Trophoblast cell (in vitro differentiated cells and primary cell): ENCODE data around the gene HSPA12B.

Experiments
- DNase-seq, 2 donors: peaks; one replicate each; pipeline ENCODE4 v3.0.0-alpha.2; 2016
- H2AFZ ChIP-seq: 2 replicates; pipeline ENCODE4 v1.6.1; 2013; ENCODE audit warnings: low read length, moderate library complexity, mild to moderate bottlenecking; ENCODE audit not compliant: insufficient read depth, poor library complexity
- H2AK5ac ChIP-seq: 2 replicates; pipeline ENCODE4 v1.6.1; 2013; ENCODE audit warnings: mild to moderate bottlenecking, low read length
- H2BK120ac ChIP-seq: 2 replicates; pipeline ENCODE4 v1.6.1; 2013; ENCODE audit warnings: low read length, mild to moderate bottlenecking, moderate library complexity; ENCODE audit not compliant: insufficient read depth, poor library complexity
- H2BK12ac ChIP-seq: 2 replicates; pipeline ENCODE4 v1.6.1; 2013; ENCODE audit warnings: mild to moderate bottlenecking, low read length, moderate library complexity
- H2BK5ac ChIP-seq: 2 replicates; pipeline ENCODE4 v1.6.1; 2013; ENCODE audit warnings: low read length, low read depth, moderate library complexity, mild to moderate bottlenecking; ENCODE audit not compliant: poor library complexity
- H3K14ac ChIP-seq: 2 replicates; pipeline ENCODE4 v1.6.1; 2013; ENCODE audit warnings: mild to moderate bottlenecking, low read length
- H3K18ac ChIP-seq: 2 replicates; pipeline ENCODE4 v1.6.1; 2013; ENCODE audit warnings: mild to moderate bottlenecking, low read length
- H3K23ac ChIP-seq: 2 replicates; pipeline ENCODE4 v1.6.1; 2013; ENCODE audit warnings: low read length
- H3K27ac ChIP-seq: 2 replicates; pipeline ENCODE4 v1.5.1; 2013; ENCODE audit warnings: low read depth, mild to moderate bottlenecking, inconsistent platforms, low read length, moderate library complexity
- H3K27me3 ChIP-seq: 2 replicates; pipeline ENCODE4 v1.6.1; 2013; ENCODE audit warnings: inconsistent platforms, mild to moderate bottlenecking, low read length, moderate library complexity; ENCODE audit not compliant: insufficient read depth
- H3K36me3 ChIP-seq, 2 experiments: 1 replicate in 1 of 2; 2 replicates in 1 of 2; pipeline ENCODE4 v1.6.1; 2013; ENCODE audit warnings: low read length in 2 of 2, mild to moderate bottlenecking in 2 of 2, moderate library complexity in 1 of 2; ENCODE audit not compliant: insufficient read depth in 2 of 2, control insufficient read depth in 1 of 2
- H3K4ac ChIP-seq: 2 replicates; pipeline ENCODE4 v1.6.1; 2013; ENCODE audit warnings: low read depth, mild to moderate bottlenecking, low read length, moderate library complexity
- H3K4me1 ChIP-seq, 2 experiments: 1 replicate in 1 of 2; 2 replicates in 1 of 2; pipeline ENCODE4 v1.6.1; 2013; ENCODE audit warnings: low read length in 2 of 2, mild to moderate bottlenecking in 2 of 2, moderate library complexity in 1 of 2; ENCODE audit not compliant: insufficient read depth in 2 of 2, control insufficient read depth in 1 of 2
- H3K4me2 ChIP-seq: 2 replicates; pipeline ENCODE4 v1.6.1; 2013; ENCODE audit warnings: inconsistent platforms, mild to moderate bottlenecking, low read length, moderate library complexity
- H3K4me3 ChIP-seq: 2 replicates; pipeline ENCODE4 v1.5.1; 2013; ENCODE audit warnings: mild to moderate bottlenecking, low read depth, low read length, inconsistent platforms
- H3K79me1 ChIP-seq: one replicate; pipeline ENCODE4 v1.6.1; 2013; ENCODE audit warnings: low read length
- H3K79me2 ChIP-seq: 2 replicates; pipeline ENCODE4 v1.6.1; 2013; ENCODE audit warnings: low read length, mild to moderate bottlenecking; ENCODE audit not compliant: control insufficient read depth, insufficient read depth, poor library complexity
- H3K9ac ChIP-seq: 2 replicates; pipeline ENCODE4 v1.6.1; 2013; ENCODE audit warnings: mild to moderate bottlenecking, low read length
- H3K9me3 ChIP-seq: 2 replicates; pipeline ENCODE4 v1.6.1; 2013; ENCODE audit warnings: low read depth, mild to moderate bottlenecking, control low read depth, inconsistent platforms, low read length; ENCODE audit not compliant: insufficient read depth
- H4K12ac ChIP-seq: 2 replicates; pipeline ENCODE4 v1.6.1; 2013; ENCODE audit warnings: low read depth, mild to moderate bottlenecking, low read length, moderate library complexity
- H4K8ac ChIP-seq: 2 replicates; pipeline ENCODE4 v1.6.1; 2013; ENCODE audit warnings: low read depth, mild to moderate bottlenecking, low read length, moderate library complexity
- H4K91ac ChIP-seq: one replicate; pipeline ENCODE4 v1.6.1; 2013; ENCODE audit warnings: low read depth, mild to moderate bottlenecking, low read length, moderate library complexity
- WGBS: extraction: QIAGEN DNeasy Blood & Tissue Kit; methylation state at CpG from one replicate; pipeline ENCODE4 v1.1.7; 2013; ENCODE audit warnings: missing lambda C conversion rate; ENCODE audit not compliant: insufficient read length, insufficient coverage; ENCODE audit errors: extremely low coverage; 5-methylcytosine and 5-hydroxymethylcytosine counted together

The HSPA12B gene

DNA sequence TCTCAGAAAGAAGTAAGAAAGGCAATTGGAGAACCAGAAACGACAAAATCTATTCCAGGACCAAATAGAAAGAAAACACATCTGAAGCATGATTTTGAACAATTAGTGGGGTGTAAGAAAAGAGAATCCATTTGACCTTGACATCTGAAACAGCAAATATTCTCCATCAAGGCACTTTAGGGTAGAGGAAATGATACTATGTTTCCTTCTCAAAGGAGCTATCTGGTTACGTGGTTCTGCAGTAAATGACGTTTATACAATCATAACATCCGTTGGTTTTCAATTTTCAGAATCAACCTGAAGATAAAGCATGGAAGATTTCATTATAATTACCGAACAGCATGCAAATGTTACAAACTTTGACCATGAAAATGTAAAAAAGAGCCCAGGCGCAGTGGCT, 11.9 kb upstream of the HSPA12B start:
- H3K79me1 ChIP-seq = no peaks in the 10 kb centered on the region
- H3K4ac ChIP-seq = no peak overlapping the region
- H2AK5ac ChIP-seq = no peak overlapping the region
- no peak overlapping the region for H2BK5ac ChIP-seq
- H3K4me1 ChIP-seq = no peaks in the 10 kb centered on the region
- H3K4me3 ChIP-seq = no peak overlapping the region
- H3K27ac ChIP-seq = no peak overlapping the region
- H3K18ac ChIP-seq = no peak overlapping the region
- H3K4me2 ChIP-seq = no peak overlapping the region
- no peak overlapping the region for H3K14ac ChIP-seq
- H4K91ac ChIP-seq = no peak overlapping the region
- no peak overlapping the region for H2AFZ ChIP-seq
- no peak overlapping the region for H2BK12ac ChIP-seq
- no peak overlapping the region for H4K8ac ChIP-seq
- no peak overlapping the region for H2BK120ac ChIP-seq
- H3K23ac ChIP-seq = no peak overlapping the region
- DNase-seq = no peak
- no peaks in the 10 kb centered on the region for H3K27me3 ChIP-seq
- no peak overlapping the region for H4K12ac ChIP-seq
- no CpG with 5 or more reads among the region's 6 CpGs for WGBS
- no peak overlapping the region for H3K9ac ChIP-seq
- no peaks in the 10 kb centered on the region for H3K36me3 ChIP-seq
- no peaks in the 10 kb centered on the region for H3K9me3 ChIP-seq
- H3K79me2 ChIP-seq = no peaks in the 10 kb centered on the region

DNA sequence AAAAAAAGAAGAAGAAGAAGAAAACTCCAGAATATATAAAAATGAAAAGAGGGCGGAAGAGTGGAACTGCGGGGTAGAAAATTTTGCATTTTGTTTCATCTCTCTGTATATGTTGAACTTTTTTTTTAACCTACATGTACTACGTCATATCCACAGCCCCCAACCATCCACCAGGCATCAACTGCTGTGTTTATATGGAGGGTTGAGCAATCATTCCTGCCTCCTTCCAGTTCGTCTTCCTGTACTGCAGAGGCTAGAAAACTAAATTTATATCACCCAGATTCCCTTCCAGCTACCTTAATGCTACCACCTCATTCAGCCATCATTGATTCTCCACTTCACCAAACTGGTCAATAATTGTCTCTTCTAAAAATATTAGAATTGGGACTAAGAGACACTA, 10.6 kb upstream of the HSPA12B start:
- H4K8ac ChIP-seq = no peak overlapping the region
- no peaks in the 10 kb centered on the region for H3K79me1 ChIP-seq
- no peaks in the 10 kb centered on the region for H3K9me3 ChIP-seq
- H3K4me3 ChIP-seq = no peak overlapping the region
- no peaks in the 10 kb centered on the region for H3K27me3 ChIP-seq
- H4K12ac ChIP-seq = no peak overlapping the region
- H3K79me2 ChIP-seq = no peaks in the 10 kb centered on the region
- WGBS = no CpG with 5 or more reads among the region's 4 CpGs
- no peak overlapping the region for H2AK5ac ChIP-seq
- no peak overlapping the region for H2BK120ac ChIP-seq
- no peaks in the 10 kb centered on the region for H3K4me1 ChIP-seq
- no peak overlapping the region for H3K14ac ChIP-seq
- H3K36me3 ChIP-seq = no peaks in the 10 kb centered on the region
- H4K91ac ChIP-seq = no peak overlapping the region
- no peak overlapping the region for H2BK5ac ChIP-seq
- no peak overlapping the region for H3K18ac ChIP-seq
- H3K23ac ChIP-seq = no peak overlapping the region
- no peak overlapping the region for H2BK12ac ChIP-seq
- H3K9ac ChIP-seq = no peak overlapping the region
- no peak overlapping the region for H3K27ac ChIP-seq
- no peak overlapping the region for H2AFZ ChIP-seq
- DNase-seq = no peak
- no peak overlapping the region for H3K4me2 ChIP-seq
- H3K4ac ChIP-seq = no peak overlapping the region

DNA sequence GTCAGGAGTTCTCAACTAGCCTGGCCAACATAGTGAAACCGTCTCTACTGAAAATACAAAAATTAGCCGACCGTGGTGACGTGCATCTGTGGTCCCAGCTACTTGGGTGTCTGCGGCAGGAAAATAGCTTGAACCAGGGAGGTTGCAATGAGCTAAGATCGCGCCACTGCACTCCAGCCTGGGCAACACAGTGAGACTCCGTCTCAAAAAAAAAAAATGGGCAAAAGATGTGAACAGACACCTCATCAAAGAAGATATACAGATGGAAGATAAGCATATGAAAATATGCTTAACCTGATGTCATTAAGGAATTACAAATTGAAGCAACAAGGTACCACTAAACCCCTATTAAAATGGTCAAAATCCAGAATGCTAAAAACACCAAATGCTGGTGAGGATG, 9.2 kb upstream of the HSPA12B start:
- no peak overlapping the region for H2BK12ac ChIP-seq
- no peak overlapping the region for H3K4me3 ChIP-seq
- no peak overlapping the region for H2AFZ ChIP-seq
- no peak overlapping the region for H2BK120ac ChIP-seq
- H2BK5ac ChIP-seq = no peak overlapping the region
- no CpG with 5 or more reads among the region's 8 CpGs for WGBS
- no peak overlapping the region for H3K9ac ChIP-seq
- H2AK5ac ChIP-seq = no peak overlapping the region
- no peaks in the 10 kb centered on the region for H3K36me3 ChIP-seq
- peaks cover 0 to 3% of the 10 kb centered on the region in 2 experiments for H3K4me1 ChIP-seq
- H3K4me2 ChIP-seq = no peak overlapping the region
- H3K14ac ChIP-seq = no peak overlapping the region
- H3K23ac ChIP-seq = no peak overlapping the region
- H3K79me2 ChIP-seq = no peaks in the 10 kb centered on the region
- H3K4ac ChIP-seq = no peak overlapping the region
- no peak overlapping the region for H3K27ac ChIP-seq
- H4K8ac ChIP-seq = no peak overlapping the region
- no peaks in the 10 kb centered on the region for H3K27me3 ChIP-seq
- no peak overlapping the region for H4K12ac ChIP-seq
- no peaks in the 10 kb centered on the region for H3K79me1 ChIP-seq
- DNase-seq = no peak
- H3K9me3 ChIP-seq = no peaks in the 10 kb centered on the region
- H4K91ac ChIP-seq = no peak overlapping the region
- no peak overlapping the region for H3K18ac ChIP-seq

DNA sequence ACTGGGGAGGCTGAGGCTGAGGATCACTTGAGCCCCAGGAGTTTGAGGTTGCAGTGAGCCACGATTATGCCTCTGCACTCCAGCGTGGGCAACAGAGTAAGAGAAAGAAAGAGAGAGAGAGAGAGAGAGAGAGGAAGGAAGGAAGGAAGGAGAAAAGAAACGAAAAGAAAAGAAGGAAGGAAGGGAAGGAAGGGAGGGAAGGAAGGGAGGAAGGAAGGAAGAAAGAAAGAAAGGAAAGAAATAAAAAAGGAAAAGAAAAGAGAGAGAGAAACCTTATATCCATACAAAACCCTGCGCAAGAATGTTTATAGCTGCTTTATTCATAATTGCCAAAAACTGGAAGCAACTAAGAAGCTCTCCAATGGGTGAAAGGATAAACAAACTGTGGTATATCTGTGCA, 8.1 kb upstream of the HSPA12B start:
- H2BK120ac ChIP-seq = no peak overlapping the region
- H3K4me1 ChIP-seq = peaks cover 2 to 3% of the 10 kb centered on the region in 2 experiments
- no peaks in the 10 kb centered on the region for H3K79me2 ChIP-seq
- no peak overlapping the region for H3K9ac ChIP-seq
- no peak overlapping the region for H2AFZ ChIP-seq
- H3K4ac ChIP-seq = no peak overlapping the region
- no peak overlapping the region for H4K8ac ChIP-seq
- H3K9me3 ChIP-seq = no peaks in the 10 kb centered on the region
- H4K12ac ChIP-seq = no peak overlapping the region
- no peak overlapping the region for H2AK5ac ChIP-seq
- H4K91ac ChIP-seq = no peak overlapping the region
- H3K23ac ChIP-seq = no peak overlapping the region
- no peak overlapping the region for H2BK12ac ChIP-seq
- no peaks in the 10 kb centered on the region for H3K79me1 ChIP-seq
- H2BK5ac ChIP-seq = no peak overlapping the region
- H3K4me2 ChIP-seq = no peak overlapping the region
- no peak overlapping the region for H3K27ac ChIP-seq
- WGBS = no CpG with 5 or more reads among the region's 4 CpGs
- H3K27me3 ChIP-seq = no peaks in the 10 kb centered on the region
- H3K18ac ChIP-seq = no peak overlapping the region
- H3K14ac ChIP-seq = no peak overlapping the region
- no peak overlapping the region for H3K4me3 ChIP-seq
- no peaks in the 10 kb centered on the region for H3K36me3 ChIP-seq
- no peak for DNase-seq
